PC-3 (cell line): ENCODE data around the gene FERMT3.

ENCODE experiments used
- EZH2 ChIP-seq: fragments of 300-600 bp; sonication (generic); IDR thresholded peaks from one replicate; pipeline ENCODE4 v1.6.1; 2017; ENCODE audit warnings: antibody characterized with exemption, mild to moderate bottlenecking, low read length; ENCODE audit not compliant: unreplicated experiment
- EZH2phosphoT487 ChIP-seq: fragments of 300-600 bp; sonication (generic); IDR thresholded peaks from 2 replicates; pipeline ENCODE4 v1.6.1; 2018; ENCODE audit warnings: mild to moderate bottlenecking, antibody characterized with exemption, low read length, borderline replicate concordance
- TF ChIP-seq, protein P1 (sequence below): fragments of 300-600 bp; sonication (generic); conservative IDR thresholded peaks from 2 replicates; pipeline ENCODE4 v1.5.1; 2017; ENCODE audit warnings: antibody characterized with exemption, low read depth, mild to moderate bottlenecking, low read length

DNA sequence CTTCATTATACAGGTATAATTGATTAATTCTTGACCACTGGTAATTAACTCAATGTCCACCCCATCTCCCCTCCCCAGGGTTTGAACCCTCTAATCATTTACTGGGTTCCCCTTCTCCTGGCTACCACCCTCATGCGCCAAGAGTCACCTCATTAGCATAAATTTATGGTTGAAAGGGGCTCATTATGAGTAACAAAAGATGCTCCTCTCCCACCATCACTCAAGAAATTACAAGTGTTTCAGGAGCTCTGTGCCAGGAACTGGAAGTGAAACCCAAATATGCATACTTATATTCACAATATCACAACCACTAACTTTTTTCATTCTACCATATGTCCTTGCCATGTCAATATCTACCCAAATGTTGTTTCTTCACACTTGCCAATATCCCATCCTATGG lies 28.3 kb upstream of the FERMT3 start:
- TF ChIP-seq, protein P1, sequence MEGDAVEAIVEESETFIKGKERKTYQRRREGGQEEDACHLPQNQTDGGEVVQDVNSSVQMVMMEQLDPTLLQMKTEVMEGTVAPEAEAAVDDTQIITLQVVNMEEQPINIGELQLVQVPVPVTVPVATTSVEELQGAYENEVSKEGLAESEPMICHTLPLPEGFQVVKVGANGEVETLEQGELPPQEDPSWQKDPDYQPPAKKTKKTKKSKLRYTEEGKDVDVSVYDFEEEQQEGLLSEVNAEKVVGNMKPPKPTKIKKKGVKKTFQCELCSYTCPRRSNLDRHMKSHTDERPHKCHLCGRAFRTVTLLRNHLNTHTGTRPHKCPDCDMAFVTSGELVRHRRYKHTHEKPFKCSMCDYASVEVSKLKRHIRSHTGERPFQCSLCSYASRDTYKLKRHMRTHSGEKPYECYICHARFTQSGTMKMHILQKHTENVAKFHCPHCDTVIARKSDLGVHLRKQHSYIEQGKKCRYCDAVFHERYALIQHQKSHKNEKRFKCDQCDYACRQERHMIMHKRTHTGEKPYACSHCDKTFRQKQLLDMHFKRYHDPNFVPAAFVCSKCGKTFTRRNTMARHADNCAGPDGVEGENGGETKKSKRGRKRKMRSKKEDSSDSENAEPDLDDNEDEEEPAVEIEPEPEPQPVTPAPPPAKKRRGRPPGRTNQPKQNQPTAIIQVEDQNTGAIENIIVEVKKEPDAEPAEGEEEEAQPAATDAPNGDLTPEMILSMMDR, result no peak
- TF ChIP-seq EZH2 (no peak), EZH2phosphoT487 (no peak)
